ENCODE measurements around the gene IFT52.

GRCh38 chr20:43583982-43584432 is 6.7 kb upstream of the IFT52 start:
- TF ChIP-seq CTCF (conservative IDR thresholded peaks at IDR 0.05), result no peak
- TF ChIP-seq EZH2 (IDR thresholded peaks at IDR 0.05; ENCODE audit: low read depth), result no peak

All from PC-9 (cell line).